Measurements from ENCODE around the gene ASB14. TPM values are rescaled to one million over a fixed set of nuclear protein-coding genes. Genes with fewer than 3 reads are reported as not detected.

ASB14 gene
- total RNA-seq, 4 donors from 2014 or later = 1.9 to 3.4 (median 2.6) TPM

- TF ChIP-seq CTCF (IDR thresholded peaks at IDR 0.05 in 4 of 5, conservative IDR thresholded peaks at IDR 0.05 in 1 of 5) (no peak), POLR2A (IDR thresholded peaks at IDR 0.05) (no peak)
- ATAC-seq (no peak), DNase-seq (no peak)
- Histone ChIP-seq H3K4me1 (no peaks in the 10 kb centered on the region), H3K4me3 (no peak overlapping the region), H3K27ac (no peak overlapping the region), H3K27me3 (no peaks in the 10 kb centered on the region), H3K36me3 (peaks cover 3 to 98% of the 10 kb centered on the region in 2 donors), H3K9me3 (no peaks in the 10 kb centered on the region)
- in situ Hi-C loops (cut with MboI; ENCODE audit: low sequenced_read_pairs in 4 of 4) (loop anchor here in 2 of 4 donors (25.0 kb wide), 1 partner anchor 317 kb away; the partner anchor contains the start of gene PDE12 (in 2 of the 2)), intact Hi-C loops (cut with DNase I; ENCODE audit: low total_unique reads) (no loop called here)
These were observed 47.5 kb downstream of the ASB14 start for GRCh38 chr3:57244946-57245345.

- ATAC-seq = no peak
- intact Hi-C loops (cut with DNase I; ENCODE audit: low total_unique reads) (no loop called here), in situ Hi-C loops (cut with MboI; ENCODE audit: low sequenced_read_pairs in 4 of 4) (loop anchor here in 2 of 4 donors (25.0 kb wide), 1 partner anchor 327 kb away; the partner anchor contains the start of gene PDE12 (in 2 of the 2))
- no peaks in the 10 kb centered on the region for H3K9me3 ChIP-seq
- H3K4me3 ChIP-seq = no peak overlapping the region
- H3K27ac ChIP-seq = peak overlapping the region in 1 of 4 donors; percentile 20
- DNase-seq = no peak
- H3K36me3 ChIP-seq = peaks cover 0 to 14% of the 10 kb centered on the region in 2 donors
- no peak for TF ChIP-seq POLR2A (IDR thresholded peaks at IDR 0.05)
- TF ChIP-seq CTCF (IDR thresholded peaks at IDR 0.05 in 4 of 5, conservative IDR thresholded peaks at IDR 0.05 in 1 of 5) = no peak
- no peaks in the 10 kb centered on the region for H3K27me3 ChIP-seq
- H3K4me1 ChIP-seq = peaks cover 11 to 26% of the 10 kb centered on the region in 2 donors
These were observed 57.6 kb downstream of the ASB14 start for GRCh38 chr3:57234613-57235575.

- H3K4me1 ChIP-seq = peaks cover 22 to 35% of the 10 kb centered on the region in 2 donors
- intact Hi-C loops (cut with DNase I; ENCODE audit: low total_unique reads) = no loop called here
- DNase-seq = no peak
- H3K36me3 ChIP-seq = peaks cover 0 to 9% of the 10 kb centered on the region in 2 donors
- no peak overlapping the region for H3K27ac ChIP-seq
- ATAC-seq = no peak
- no peaks in the 10 kb centered on the region for H3K9me3 ChIP-seq
- in situ Hi-C loops (cut with MboI; ENCODE audit: low sequenced_read_pairs in 4 of 4) = loop anchor here in 2 of 4 donors (25.0 kb wide), 1 partner anchor 329 kb away; the partner anchor contains the start of gene PDE12 (in 2 of the 2)
- no peak for TF ChIP-seq POLR2A (IDR thresholded peaks at IDR 0.05)
- no peak for TF ChIP-seq CTCF (IDR thresholded peaks at IDR 0.05 in 4 of 5, conservative IDR thresholded peaks at IDR 0.05 in 1 of 5)
- no peaks in the 10 kb centered on the region for H3K27me3 ChIP-seq
- H3K4me3 ChIP-seq = no peak overlapping the region
These were observed 58.7 kb downstream of the ASB14 start for GRCh38 chr3:57233799-57234198.

GRCh38 chr3:57230006-57230405, 62.5 kb downstream of the ASB14 start:
- peaks cover 31 to 43% of the 10 kb centered on the region in 2 donors for H3K4me1 ChIP-seq

More at GRCh38 chr3:57230006-57230405, 62.5 kb downstream of the ASB14 start:
- ATAC-seq = no peak
- Histone ChIP-seq H3K9me3 (no peaks in the 10 kb centered on the region), H3K27me3 (no peaks in the 10 kb centered on the region), H3K27ac (peak overlapping the region; percentile 82 to 98 (median 92)), H3K4me3 (no peak overlapping the region), H3K36me3 (no peaks in the 10 kb centered on the region)
- in situ Hi-C loops (cut with MboI; ENCODE audit: low sequenced_read_pairs in 4 of 4) = loop anchor here in 2 of 4 donors (25.0 kb wide), 1 partner anchor 332 kb away; the partner anchor contains the start of gene PDE12 (in 2 of the 2)
- intact Hi-C loops (cut with DNase I; ENCODE audit: low total_unique reads) = no loop called here
- no peak for DNase-seq
- TF ChIP-seq POLR2A (IDR thresholded peaks at IDR 0.05) (no peak), CTCF (IDR thresholded peaks at IDR 0.05 in 4 of 5, conservative IDR thresholded peaks at IDR 0.05 in 1 of 5) (no peak)
